Left lobe of liver (tissue), 2 donors: Measurements from ENCODE around the gene STK11. TPM values are rescaled to one million over a fixed set of nuclear protein-coding genes. Genes with fewer than 3 reads are reported as not detected.

ENCODE experiments used
- ATAC-seq: fragments of 200-7000 bp; cut with Tn5 transposase; one replicate; pipeline ENCODE4 v1.9.1; 2020; ENCODE audit warnings: mild to moderate bottlenecking, moderate library complexity
- DNase-seq: peaks from one replicate; pipeline ENCODE4 v3.0.0-alpha.2; 2020; ENCODE audit warnings: low spot score
- total RNA-seq: library from RNA; stranded (reverse); gene quantifications from one replicate; pipeline ENCODE4 v1.2.1, GENCODE V29; 2021
- donor health status: DM: no; HTN: no; CAD: no; lungs with moderate emphysema.
- donor health status: DM: no; HTN: yes; CAD: no.

STK11 gene
- total RNA-seq, 1 donor from 2014 or later = 33.1 TPM

- DNase-seq (no peak), ATAC-seq (no peak)
Observed at GRCh38 chr19:1234051-1234954, 28.7 kb downstream of the STK11 start.

GRCh38 chr19:1234955-1235380 lies 29.4 kb downstream of the STK11 start:
- no peak for DNase-seq
- no peak for ATAC-seq

- no peak for ATAC-seq
- no peak for DNase-seq
Observed at GRCh38 chr19:1235625-1236538, 30.3 kb downstream of the STK11 start.

GRCh38 chr19:1236576-1236975 lies 31.0 kb downstream of the STK11 start:
- no peak for ATAC-seq
- no peak for DNase-seq

GRCh38 chr19:1237027-1237659 lies 31.6 kb downstream of the STK11 start:
- no peak for ATAC-seq

GRCh38 chr19:1237754-1238368 lies 32.3 kb downstream of the STK11 start, which contains the start of gene CBARP:
TSS of gene CBARP (minus strand) at chr19:1238005. CDS start at chr19:1236100, 1,905 bp downstream.
- DNase-seq = no peak
- ATAC-seq = no peak

More at GRCh38 chr19:1237027-1237659, 31.6 kb downstream of the STK11 start:
- no peak for DNase-seq

GRCh38 chr19:1238369-1239303 lies 33.1 kb downstream of the STK11 start:
- DNase-seq = no peak

GRCh38 chr19:1239420-1239795 lies 33.8 kb downstream of the STK11 start:
- ATAC-seq = no peak
- DNase-seq = no peak

More at GRCh38 chr19:1238369-1239303, 33.1 kb downstream of the STK11 start:
- ATAC-seq = no peak

- DNase-seq (peak; percentile 82), ATAC-seq (peak; percentile 15)
Observed at GRCh38 chr19:1239796-1240737, 34.5 kb downstream of the STK11 start.

GRCh38 chr19:1240925-1241324 lies 35.3 kb downstream of the STK11 start:
- no peak for DNase-seq

GRCh38 chr19:1241417-1242095 lies 36.0 kb downstream of the STK11 start, which contains the start of gene ATP5F1D:
TSS of gene ATP5F1D (plus strand) at chr19:1241751. CDS start at chr19:1241851, 100 bp downstream.
- ATAC-seq = peak; percentile 43
- peak; percentile 95 for DNase-seq

More at GRCh38 chr19:1240925-1241324, 35.3 kb downstream of the STK11 start:
- ATAC-seq = no peak

- DNase-seq = peak; percentile 95
- ATAC-seq = peak; percentile 47
Observed at GRCh38 chr19:1243768-1244692, 38.5 kb downstream of the STK11 start.

GRCh38 chr19:1244693-1245451 lies 39.3 kb downstream of the STK11 start:
- DNase-seq = peak; percentile 99
- ATAC-seq = peak; percentile 37

- DNase-seq = peak; percentile 94
- ATAC-seq = peak; percentile 14
Observed at GRCh38 chr19:1245494-1246264, 40.1 kb downstream of the STK11 start.
